GM19372 (cell line): ENCODE results near the gene FBXW9.
"Not testable (repeated sequence)": the region's sequence is repeated elsewhere in the genome, so short reads cannot be mapped to it uniquely, and the experiment has no call there.

Source experiments
- ATAC-seq: cut with Tn5 transposase; IDR thresholded peaks from one replicate; pipeline ENCODE4 v1.9.1; 2021; ENCODE audit warnings: mild to moderate bottlenecking, low read depth, moderate library complexity; ENCODE audit not compliant: unreplicated experiment

Gene FBXW9

GRCh38 chr19:12685831-12686230 lies 10.6 kb downstream of the FBXW9 start:
- ATAC-seq, result no peak

GRCh38 chr19:12681074-12681987 lies 15.1 kb downstream of the FBXW9 start, which contains the start of gene DHPS:
TSS of gene DHPS (minus strand) at chr19:12681880. CDS start at chr19:12681766, 114 bp downstream.
- ATAC-seq, result peak; percentile 75

- no peak for ATAC-seq
These were observed 16.4 kb downstream of the FBXW9 start for GRCh38 chr19:12680034-12680433.

- not testable (repeated sequence) for ATAC-seq
These were observed 18.4 kb downstream of the FBXW9 start for GRCh38 chr19:12678039-12678438.

- ATAC-seq, result no peak
These were observed 19.5 kb downstream of the FBXW9 start for GRCh38 chr19:12676928-12677327.

- ATAC-seq, result no peak
These were observed 20.0 kb downstream of the FBXW9 start for GRCh38 chr19:12676384-12676792.

- no peak for ATAC-seq
These were observed 20.5 kb downstream of the FBXW9 start for GRCh38 chr19:12675940-12676339.

- no peak for ATAC-seq
These were observed 21.0 kb downstream of the FBXW9 start for GRCh38 chr19:12675399-12675798.

GRCh38 chr19:12672744-12673143 lies 23.7 kb downstream of the FBXW9 start:
- ATAC-seq, result no peak

- ATAC-seq, result no peak
These were observed 26.1 kb downstream of the FBXW9 start for GRCh38 chr19:12670159-12670928.

- ATAC-seq, result no peak
These were observed 26.9 kb downstream of the FBXW9 start for GRCh38 chr19:12669270-12670158.

- no peak for ATAC-seq
These were observed 27.5 kb downstream of the FBXW9 start for GRCh38 chr19:12668932-12669269.

- ATAC-seq, result no peak
These were observed 28.1 kb downstream of the FBXW9 start for GRCh38 chr19:12668346-12668745.

- no peak for ATAC-seq
These were observed 28.6 kb downstream of the FBXW9 start for GRCh38 chr19:12667731-12668302.

- ATAC-seq, result peak; percentile 46
These were observed 30.0 kb downstream of the FBXW9 start, which contains the start of the genes MAN2B1 and WDR83 for GRCh38 chr19:12666265-12667048. TSS of gene MAN2B1 (minus strand) at chr19:12666742. CDS start at chr19:12666701, 41 bp downstream. TSS of gene WDR83 (plus strand) at chr19:12666807. CDS start at chr19:12669791, 2,984 bp downstream.

GRCh38 chr19:12665671-12666264 lies 30.7 kb downstream of the FBXW9 start:
- ATAC-seq, result no peak

- no peak for ATAC-seq
These were observed 31.2 kb downstream of the FBXW9 start for GRCh38 chr19:12665281-12665573.

- ATAC-seq, result no peak
These were observed 31.8 kb downstream of the FBXW9 start for GRCh38 chr19:12664406-12665280.
